Iris pigment epithelial cell (primary cell): ENCODE data around the gene RIC8B.
A peak's percentile ranks its signal among the peaks of the same experiment; 100 is the strongest.

Experiments
- DNase-seq: peaks from one replicate; pipeline ENCODE4 v3.0.0-alpha.2; 2011; ENCODE audit warnings: low read depth

Gene RIC8B

GRCh38 chr12:106801830-106802533 lies 27.5 kb downstream of the RIC8B start:
- no peak for DNase-seq

- peak; percentile 4 for DNase-seq
These were observed 30.2 kb downstream of the RIC8B start for GRCh38 chr12:106804668-106805067.

- DNase-seq, result no peak
These were observed 40.2 kb downstream of the RIC8B start for GRCh38 chr12:106814714-106815113.

- DNase-seq, result no peak
These were observed 41.3 kb downstream of the RIC8B start for GRCh38 chr12:106815741-106816140.

- no peak for DNase-seq
These were observed 41.7 kb downstream of the RIC8B start for GRCh38 chr12:106816231-106816630.

GRCh38 chr12:106819991-106820390 lies 45.5 kb downstream of the RIC8B start:
- no peak for DNase-seq

- no peak for DNase-seq
These were observed 57.2 kb downstream of the RIC8B start for GRCh38 chr12:106831699-106832098.

- no peak for DNase-seq
These were observed 63.3 kb downstream of the RIC8B start for GRCh38 chr12:106837782-106838181.

GRCh38 chr12:106839333-106839732 lies 64.9 kb downstream of the RIC8B start:
- DNase-seq, result no peak

- peak; percentile 81 for DNase-seq
These were observed 65.8 kb downstream of the RIC8B start for GRCh38 chr12:106840243-106840642.

- DNase-seq, result peak; percentile 42
These were observed 67.2 kb downstream of the RIC8B start for GRCh38 chr12:106841510-106842302.

- DNase-seq, result no peak
These were observed 71.4 kb downstream of the RIC8B start for GRCh38 chr12:106845902-106846301.

- no peak for DNase-seq
These were observed 73.4 kb downstream of the RIC8B start for GRCh38 chr12:106847861-106848260.

GRCh38 chr12:106851306-106851705 lies 76.8 kb downstream of the RIC8B start:
- DNase-seq, result no peak

GRCh38 chr12:106854723-106855122 lies 80.2 kb downstream of the RIC8B start:
- no peak for DNase-seq

GRCh38 chr12:106855221-106855758 lies 80.8 kb downstream of the RIC8B start:
- DNase-seq, result no peak

- peak; percentile 92 for DNase-seq
These were observed 87.8 kb downstream of the RIC8B start for GRCh38 chr12:106861984-106862916.

- DNase-seq, result peak; percentile 21
These were observed 88.7 kb downstream of the RIC8B start for GRCh38 chr12:106863189-106863588.

GRCh38 chr12:106865683-106866082 lies 91.2 kb downstream of the RIC8B start:
- DNase-seq, result no peak

- peak; percentile 18 for DNase-seq
These were observed 92.1 kb downstream of the RIC8B start for GRCh38 chr12:106866426-106867080.

- no peak for DNase-seq
These were observed 93.2 kb downstream of the RIC8B start for GRCh38 chr12:106867651-106868050.
